CD14-positive monocyte (primary cell): ENCODE measurements around the gene SYCE1. TPM values are rescaled to one million over a fixed set of nuclear protein-coding genes. Genes with fewer than 3 reads are reported as not detected.
"Not testable (repeated sequence)": the region's sequence is repeated elsewhere in the genome, so short reads cannot be mapped to it uniquely, and the experiment has no call there.

Experiments used
- DNase-seq, 3 donors: peaks; one replicate each; pipeline ENCODE4 v3.0.0-alpha.2; 2011 to 2022
- H2AFZ ChIP-seq: 2 replicates; pipeline ENCODE4 v1.6.0; 2012; ENCODE audit warnings: mild to moderate bottlenecking, low read depth, low read length, inconsistent platforms; ENCODE audit not compliant: insufficient read depth, poor library complexity, severe bottlenecking
- H3K27ac ChIP-seq, 2 donors: 1 replicate in 1 of 2; 2 replicates in 1 of 2; pipeline ENCODE4 v1.5.1; 2012 to 2013; ENCODE audit warnings: low read length in 2 of 2, control low read depth in 1 of 2, inconsistent platforms in 1 of 2, low read depth in 1 of 2, mild to moderate bottlenecking in 1 of 2
- H3K27me3 ChIP-seq, 2 donors: one replicate each; pipeline versions ENCODE4 v1.6.0 to v1.6.1; 2011 to 2013; ENCODE audit warnings: low read length in 2 of 2; ENCODE audit not compliant: control insufficient read depth in 2 of 2, insufficient read depth in 2 of 2
- H3K36me3 ChIP-seq, 2 donors: replicated peaks in 1 of 2; 1 replicate in 1 of 2; 2 replicates in 1 of 2; pipeline versions ENCODE4 v1.5.1 to v1.6.1; 2012 to 2013; ENCODE audit warnings: low read length in 2 of 2, control low read depth in 1 of 2, inconsistent platforms in 1 of 2, mild to moderate bottlenecking in 1 of 2; ENCODE audit not compliant: insufficient read depth in 2 of 2, control insufficient read depth in 1 of 2
- H3K4me1 ChIP-seq, 2 donors: 1 replicate in 1 of 2; 2 replicates in 1 of 2; pipeline versions ENCODE4 v1.5.1 to v1.6.1; 2012 to 2013; ENCODE audit warnings: low read length in 2 of 2, control low read depth in 1 of 2, inconsistent platforms in 1 of 2, mild to moderate bottlenecking in 1 of 2, moderate library complexity in 1 of 2; ENCODE audit not compliant: insufficient read depth in 2 of 2, control insufficient read depth in 1 of 2
- H3K4me2 ChIP-seq: replicated peaks from 2 replicates; pipeline ENCODE3; 2012; ENCODE audit warnings: low read length, moderate library complexity, mild to moderate bottlenecking; ENCODE audit not compliant: poor library complexity, severe bottlenecking; ENCODE audit errors: extremely low read depth
- H3K4me3 ChIP-seq, 3 experiments: fragments of 200-600 bp in 1 of 3; sonication (generic) in 1 of 3; replicated peaks in 1 of 3; 1 replicate in 2 of 3; 2 replicates in 1 of 3; pipeline ENCODE4 v1.5.1; 2011 to 2013; ENCODE audit warnings: low read length in 3 of 3, mild to moderate bottlenecking in 3 of 3, control low read depth in 2 of 3, low read depth in 2 of 3, inconsistent platforms in 1 of 3, moderate library complexity in 1 of 3
- H3K79me2 ChIP-seq: 2 replicates; pipeline ENCODE4 v1.6.0; 2012; ENCODE audit warnings: mild to moderate bottlenecking, control low read depth, inconsistent platforms, low read length, moderate library complexity; ENCODE audit not compliant: insufficient read depth
- H3K9ac ChIP-seq: 2 replicates; pipeline ENCODE4 v1.6.0; 2017; ENCODE audit warnings: low read length, mild to moderate bottlenecking; ENCODE audit not compliant: insufficient read depth, poor library complexity, severe bottlenecking
- H3K9me3 ChIP-seq, 2 donors: replicated peaks in 1 of 2; 1 replicate in 1 of 2; 2 replicates in 1 of 2; pipeline versions ENCODE4 v1.5.1 to v1.6.1; 2012 to 2013; ENCODE audit warnings: low read length in 2 of 2, control low read depth in 1 of 2; ENCODE audit not compliant: control insufficient read depth in 1 of 2, insufficient read depth in 1 of 2
- H4K20me1 ChIP-seq: 2 replicates; pipeline ENCODE4 v1.6.0; 2012; ENCODE audit warnings: mild to moderate bottlenecking, low read length, control low read depth, moderate library complexity; ENCODE audit not compliant: insufficient read depth
- H3K27ac Mint-ChIP-seq, 7 donors: one replicate each; pipeline ENCODE4 v1.8.0; 2020; ENCODE audit warnings: mild to moderate bottlenecking in 7 of 7, mixed read lengths in 7 of 7, moderate library complexity in 6 of 7, inconsistent platforms in 2 of 7
- H3K27me3 Mint-ChIP-seq, 3 donors: one replicate each; pipeline ENCODE4 v1.8.0; 2021 to 2022; ENCODE audit warnings: low read depth in 3 of 3, mild to moderate bottlenecking in 3 of 3, mixed read lengths in 3 of 3, moderate library complexity in 3 of 3, inconsistent platforms in 1 of 3
- H3K36me3 Mint-ChIP-seq, 2 donors: one replicate each; pipeline ENCODE4 v1.8.0; 2020; ENCODE audit warnings: mixed read lengths in 2 of 2, inconsistent platforms in 1 of 2, mild to moderate bottlenecking in 1 of 2
- H3K4me1 Mint-ChIP-seq: one replicate; pipeline ENCODE4 v1.8.0; 2020; ENCODE audit warnings: mild to moderate bottlenecking, mixed read lengths
- H3K4me3 Mint-ChIP-seq, 2 donors: one replicate each; pipeline ENCODE4 v1.8.0; 2020; ENCODE audit warnings: mild to moderate bottlenecking in 2 of 2, mixed read lengths in 2 of 2, moderate library complexity in 1 of 2
- H3K9me3 Mint-ChIP-seq, 7 donors: one replicate each; pipeline ENCODE4 v1.8.0; 2020 to 2022; ENCODE audit warnings: mixed read lengths in 7 of 7, mild to moderate bottlenecking in 6 of 7, moderate library complexity in 6 of 7, inconsistent platforms in 2 of 7
- WGBS: methylation state at CpG from one replicate; pipeline ENCODE4 v1.1.5; 2013; ENCODE audit warnings: missing lambda C conversion rate; ENCODE audit not compliant: insufficient coverage; 5-methylcytosine and 5-hydroxymethylcytosine counted together
- intact Hi-C, 2 donors: fragments of 100-400 bp; cut with micrococcal nuclease; formaldehyde crosslinking; loops; one replicate each; pipeline versions ENCODE4 v1.15.0 to v1.15.1; 2023
- polyA plus RNA-seq, 3 donors: library from polyadenylated mRNA; depleted of rRNA in 1 of 3; unstranded in 2 of 3; stranded (reverse) in 1 of 3; fragments of 300-500 nt in 2 of 3; fragments of >200 nt in 1 of 3; fragmentation: Illumina TruSeq in 2 of 3; gene quantifications; 1 replicate in 2 of 3; 2 replicates in 1 of 3; pipeline ENCODE4 v1.2.3, GENCODE V29; 2012 to 2021
- TF ChIP-seq, protein P1 (sequence below): fragments of 200-600 bp; IDR thresholded peaks from one replicate; pipeline ENCODE4 v1.8.0; 2022; ENCODE audit warnings: antibody characterized with exemption, mild to moderate bottlenecking

The SYCE1 gene
- polyA plus RNA-seq, 3 donors: 0.12 TPM; not detected in 2

DNA sequence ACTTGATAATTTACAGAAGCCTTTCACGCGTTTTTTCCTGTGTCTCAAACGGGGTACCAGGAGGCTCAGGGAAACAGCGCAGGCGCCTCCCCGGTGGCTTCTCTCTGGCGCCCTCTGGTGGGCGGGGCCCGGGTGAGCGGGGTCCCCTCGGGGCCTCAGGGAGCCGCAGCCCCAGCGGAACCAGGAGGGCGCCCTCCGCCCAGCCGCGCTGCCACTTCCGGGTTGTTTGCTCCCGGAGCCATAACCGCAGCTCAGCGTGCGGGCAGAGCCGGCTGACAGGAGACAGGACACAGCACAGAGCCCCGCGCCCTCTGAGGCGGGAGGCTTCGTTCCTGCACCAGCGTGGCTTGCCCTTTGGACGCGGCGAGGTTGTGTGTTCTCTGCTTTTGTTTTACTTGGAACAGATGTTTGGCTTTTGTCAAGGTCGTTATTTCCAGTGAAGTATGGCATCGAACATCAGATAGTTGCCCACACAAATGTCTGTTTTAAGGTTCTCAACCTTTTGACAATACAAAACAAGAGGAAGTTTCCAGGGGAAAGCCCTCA, 45.1 kb downstream of the SYCE1 start:
- 2% methylated on average over 33 of the region's 33 CpGs for WGBS
- H3K9me3 Mint-ChIP-seq: peaks cover 0 to 27% (median 20%) of the 10 kb centered on the region in 7 donors
- TF ChIP-seq, protein P1, sequence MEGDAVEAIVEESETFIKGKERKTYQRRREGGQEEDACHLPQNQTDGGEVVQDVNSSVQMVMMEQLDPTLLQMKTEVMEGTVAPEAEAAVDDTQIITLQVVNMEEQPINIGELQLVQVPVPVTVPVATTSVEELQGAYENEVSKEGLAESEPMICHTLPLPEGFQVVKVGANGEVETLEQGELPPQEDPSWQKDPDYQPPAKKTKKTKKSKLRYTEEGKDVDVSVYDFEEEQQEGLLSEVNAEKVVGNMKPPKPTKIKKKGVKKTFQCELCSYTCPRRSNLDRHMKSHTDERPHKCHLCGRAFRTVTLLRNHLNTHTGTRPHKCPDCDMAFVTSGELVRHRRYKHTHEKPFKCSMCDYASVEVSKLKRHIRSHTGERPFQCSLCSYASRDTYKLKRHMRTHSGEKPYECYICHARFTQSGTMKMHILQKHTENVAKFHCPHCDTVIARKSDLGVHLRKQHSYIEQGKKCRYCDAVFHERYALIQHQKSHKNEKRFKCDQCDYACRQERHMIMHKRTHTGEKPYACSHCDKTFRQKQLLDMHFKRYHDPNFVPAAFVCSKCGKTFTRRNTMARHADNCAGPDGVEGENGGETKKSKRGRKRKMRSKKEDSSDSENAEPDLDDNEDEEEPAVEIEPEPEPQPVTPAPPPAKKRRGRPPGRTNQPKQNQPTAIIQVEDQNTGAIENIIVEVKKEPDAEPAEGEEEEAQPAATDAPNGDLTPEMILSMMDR: peak; percentile 96
- Histone ChIP-seq H3K4me2 (peak overlapping the region; percentile 73), H3K4me3 (peak overlapping the region; percentile 20 to 68 (median 38)), H2AFZ (peak overlapping the region; percentile 75), H3K36me3 (no peaks in the 10 kb centered on the region), H3K27ac (no peak overlapping the region), H3K9me3 (peaks cover 10 to 23% of the 10 kb centered on the region in 2 donors), H3K27me3 (peaks cover 0 to 14% of the 10 kb centered on the region in 2 donors), H3K4me1 (peaks cover 9 to 10% of the 10 kb centered on the region in 2 donors), H4K20me1 (no peaks in the 10 kb centered on the region), H3K79me2 (no peaks in the 10 kb centered on the region), H3K9ac (no peak overlapping the region)
- intact Hi-C loops: loop anchor here in 1 of 2 donors (10.0 kb wide), 1 partner anchor 195 kb away; no protein-coding TSS in a partner anchor
- peak overlapping the region; percentile 59 to 77 for H3K4me3 Mint-ChIP-seq
- no peak overlapping the region for H3K27ac Mint-ChIP-seq
- peaks cover 12 to 41% (median 36%) of the 10 kb centered on the region in 3 donors for H3K27me3 Mint-ChIP-seq
- DNase-seq: peak; percentile 46 to 76 (median 71)
- H3K4me1 Mint-ChIP-seq: peaks cover 11% of the 10 kb centered on the region
- no peaks in the 10 kb centered on the region for H3K36me3 Mint-ChIP-seq

DNA sequence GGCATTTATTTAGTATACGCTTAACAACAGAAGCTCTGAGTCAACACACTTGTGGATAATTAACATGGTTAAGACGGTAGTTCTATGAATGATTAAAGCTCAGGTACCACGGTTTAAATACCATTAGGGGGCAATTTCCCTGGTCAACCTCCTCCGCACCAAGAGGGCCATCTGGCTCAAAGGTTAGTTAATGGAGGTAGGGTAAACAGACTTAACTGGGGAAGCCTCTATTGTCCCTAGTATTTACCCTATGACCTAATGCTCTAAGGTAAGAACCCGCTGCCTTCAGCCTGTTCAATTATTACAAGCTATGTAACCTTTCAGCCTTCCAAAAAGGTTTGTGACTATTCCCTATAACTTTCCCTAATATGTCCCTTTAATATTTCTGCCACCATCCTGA, 46.9 kb downstream of the SYCE1 start:
- not testable (repeated sequence) for H3K4me2 ChIP-seq, H4K20me1 ChIP-seq, H3K4me3 Mint-ChIP-seq, H3K27ac Mint-ChIP-seq, H3K79me2 ChIP-seq, H2AFZ ChIP-seq, H3K9ac ChIP-seq, DNase-seq, H3K36me3 ChIP-seq, H3K36me3 Mint-ChIP-seq, H3K27ac ChIP-seq, H3K4me3 ChIP-seq
- H3K4me1 Mint-ChIP-seq: peaks cover 11% of the 10 kb centered on the region
- H3K4me1 ChIP-seq: peaks cover 9 to 10% of the 10 kb centered on the region in 2 donors
- WGBS: 100% methylated on average over 3 of the region's 5 CpGs
- intact Hi-C loops: loop anchor here in 1 of 2 donors (5.0 kb wide), 1 partner anchor 191 kb away; no protein-coding TSS in a partner anchor
- H3K27me3 ChIP-seq: peaks cover 0 to 16% of the 10 kb centered on the region in 2 donors
- peaks cover 0 to 23% (median 15%) of the 10 kb centered on the region in 7 donors for H3K9me3 Mint-ChIP-seq
- peaks cover 12 to 35% (median 35%) of the 10 kb centered on the region in 3 donors for H3K27me3 Mint-ChIP-seq
- peaks cover under 1 to 15% of the 10 kb centered on the region in 2 donors for H3K9me3 ChIP-seq
